Neutrophil (primary cell): ENCODE data around the gene MICU2.

Experiments used
- H3K27ac ChIP-seq: fragments of 200-600 bp; sonication (generic); 2 replicates; pipeline ENCODE4 v1.5.1; 2016; ENCODE audit warnings: mild to moderate bottlenecking, moderate library complexity
- H3K27me3 ChIP-seq: fragments of 200-600 bp; sonication (generic); 2 replicates; pipeline ENCODE4 v1.6.0; 2016; ENCODE audit warnings: mild to moderate bottlenecking
- H3K36me3 ChIP-seq: fragments of 200-600 bp; sonication (generic); 2 replicates; pipeline ENCODE4 v1.5.1; 2017
- H3K4me1 ChIP-seq, 2 experiments: fragments of 200-600 bp in 1 of 2; sonication (generic) in 1 of 2; 1 replicate in 1 of 2; 2 replicates in 1 of 2; pipeline versions ENCODE4 v1.5.1 to v1.6.1; 2013 to 2016; ENCODE audit warnings: low read depth in 1 of 2, low read length in 1 of 2, mild to moderate bottlenecking in 1 of 2, moderate library complexity in 1 of 2; ENCODE audit not compliant: control insufficient read depth in 1 of 2, insufficient read depth in 1 of 2
- H3K4me3 ChIP-seq, 2 experiments: fragments of 200-600 bp in 1 of 2; sonication (generic) in 1 of 2; 1 replicate in 1 of 2; 2 replicates in 1 of 2; pipeline ENCODE4 v1.5.1; 2013 to 2016; ENCODE audit warnings: low read depth in 1 of 2, low read length in 1 of 2, mild to moderate bottlenecking in 1 of 2, moderate library complexity in 1 of 2
- H3K9me3 ChIP-seq: fragments of 200-600 bp; sonication (generic); 2 replicates; pipeline ENCODE4 v1.5.1; 2016
- CTCF ChIP-seq: fragments of 200-600 bp; sonication (generic); IDR thresholded peaks from 2 replicates; pipeline ENCODE4 v1.5.1; 2016; ENCODE audit warnings: antibody characterized with exemption

MICU2 gene

GRCh38 chr13:21610687-21611086 lies 6.7 kb upstream of the MICU2 start:
- H3K4me3 ChIP-seq: no peak overlapping the region
- peaks cover 2% of the 10 kb centered on the region for H3K27me3 ChIP-seq
- H3K27ac ChIP-seq: no peak overlapping the region
- H3K9me3 ChIP-seq: no peaks in the 10 kb centered on the region
- H3K36me3 ChIP-seq: no peaks in the 10 kb centered on the region
- TF ChIP-seq CTCF: no peak
- peaks cover 0 to 9% of the 10 kb centered on the region in 2 experiments for H3K4me1 ChIP-seq

- H3K36me3 ChIP-seq: no peaks in the 10 kb centered on the region
Observed at GRCh38 chr13:21608961-21609360, 5.0 kb upstream of the MICU2 start.

GRCh38 chr13:21606796-21607195 lies 2.8 kb upstream of the MICU2 start:
- Histone ChIP-seq H3K4me3 (no peak overlapping the region), H3K4me1 (peaks cover 7 to 19% of the 10 kb centered on the region in 2 experiments), H3K36me3 (no peaks in the 10 kb centered on the region), H3K27ac (no peak overlapping the region), H3K27me3 (peaks cover 9% of the 10 kb centered on the region), H3K9me3 (no peaks in the 10 kb centered on the region)
- TF ChIP-seq CTCF: no peak

More at GRCh38 chr13:21608961-21609360, 5.0 kb upstream of the MICU2 start:
- Histone ChIP-seq H3K27ac (no peak overlapping the region), H3K4me1 (peaks cover 5 to 17% of the 10 kb centered on the region in 2 experiments), H3K9me3 (no peaks in the 10 kb centered on the region), H3K27me3 (peaks cover 9% of the 10 kb centered on the region), H3K4me3 (no peak overlapping the region)
- TF ChIP-seq CTCF: no peak

GRCh38 chr13:21606251-21606650 lies 2.3 kb upstream of the MICU2 start:
- no peak for TF ChIP-seq CTCF
- no peaks in the 10 kb centered on the region for H3K36me3 ChIP-seq
- H3K9me3 ChIP-seq: no peaks in the 10 kb centered on the region
- H3K4me3 ChIP-seq: no peak overlapping the region
- H3K27me3 ChIP-seq: peaks cover 9% of the 10 kb centered on the region
- H3K4me1 ChIP-seq: peaks cover 7 to 19% of the 10 kb centered on the region in 2 experiments
- H3K27ac ChIP-seq: no peak overlapping the region

GRCh38 chr13:21596722-21597121 lies 7.2 kb downstream of the MICU2 start:
- Histone ChIP-seq H3K27ac (no peak overlapping the region), H3K4me1 (peaks cover 0 to 4% of the 10 kb centered on the region in 2 experiments), H3K9me3 (no peaks in the 10 kb centered on the region), H3K27me3 (no peaks in the 10 kb centered on the region), H3K4me3 (no peak overlapping the region), H3K36me3 (peaks cover 4% of the 10 kb centered on the region)
- no peak for TF ChIP-seq CTCF

GRCh38 chr13:21595546-21595822 lies 8.5 kb downstream of the MICU2 start:
- no peak for TF ChIP-seq CTCF
- no peak overlapping the region for H3K4me3 ChIP-seq
- H3K27me3 ChIP-seq: no peaks in the 10 kb centered on the region
- H3K9me3 ChIP-seq: no peaks in the 10 kb centered on the region
- H3K4me1 ChIP-seq: peaks cover 0 to 4% of the 10 kb centered on the region in 2 experiments
- no peak overlapping the region for H3K27ac ChIP-seq
- peaks cover 4% of the 10 kb centered on the region for H3K36me3 ChIP-seq
